GM19351 (cell line): Measurements from ENCODE around the gene SHH.

ENCODE experiments used
- ATAC-seq: cut with Tn5 transposase; IDR thresholded peaks from one replicate; pipeline ENCODE4 v1.9.1; 2021; ENCODE audit warnings: mild to moderate bottlenecking, moderate library complexity; ENCODE audit not compliant: unreplicated experiment

SHH gene

GRCh38 chr7:155807789-155808548 is 4.3 kb downstream of the SHH start:
- ATAC-seq = no peak

- no peak for ATAC-seq
Measured at GRCh38 chr7:155807065-155807671, 5.1 kb downstream of the SHH start.

DNA sequence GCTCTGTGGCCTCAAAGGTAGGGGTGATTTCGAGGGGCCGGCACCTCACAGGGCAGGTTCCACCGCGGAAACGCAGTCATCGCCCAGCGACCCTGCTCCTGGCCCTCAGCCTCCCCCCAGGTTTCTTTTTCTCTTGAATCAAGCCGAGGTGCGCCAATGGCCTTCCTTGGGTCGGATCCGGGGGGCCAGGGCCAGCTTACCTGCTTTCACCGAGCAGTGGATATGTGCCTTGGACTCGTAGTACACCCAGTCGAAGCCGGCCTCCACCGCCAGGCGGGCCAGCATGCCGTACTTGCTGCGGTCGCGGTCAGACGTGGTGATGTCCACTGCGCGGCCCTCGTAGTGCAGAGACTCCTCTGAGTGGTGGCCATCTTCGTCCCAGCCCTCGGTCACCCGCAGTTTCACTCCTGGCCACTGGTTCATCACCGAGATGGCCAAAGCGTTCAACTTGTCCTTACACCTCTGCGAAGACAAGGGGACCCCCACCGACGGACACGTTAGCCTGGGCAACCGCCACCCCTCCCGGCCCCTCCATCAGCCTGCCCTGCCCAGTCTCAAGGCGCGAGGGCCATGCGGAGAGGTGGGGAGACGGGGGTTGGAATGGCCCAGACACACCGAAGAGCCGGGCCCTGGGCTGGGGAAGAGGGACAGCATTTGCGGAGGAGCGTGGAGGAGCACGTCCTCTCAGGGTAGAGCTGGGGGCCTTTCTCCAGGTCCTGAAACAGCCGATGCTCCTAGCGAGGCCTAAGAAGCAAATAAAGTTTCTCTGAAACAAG is 6.0 kb downstream of the SHH start:
- ATAC-seq = no peak

GRCh38 chr7:155805826-155806095 is 6.5 kb downstream of the SHH start:
- no peak for ATAC-seq

GRCh38 chr7:155804897-155805825 is 7.1 kb downstream of the SHH start:
- peak; percentile 41 for ATAC-seq

GRCh38 chr7:155804431-155804831 is 7.8 kb downstream of the SHH start:
- no peak for ATAC-seq

DNA sequence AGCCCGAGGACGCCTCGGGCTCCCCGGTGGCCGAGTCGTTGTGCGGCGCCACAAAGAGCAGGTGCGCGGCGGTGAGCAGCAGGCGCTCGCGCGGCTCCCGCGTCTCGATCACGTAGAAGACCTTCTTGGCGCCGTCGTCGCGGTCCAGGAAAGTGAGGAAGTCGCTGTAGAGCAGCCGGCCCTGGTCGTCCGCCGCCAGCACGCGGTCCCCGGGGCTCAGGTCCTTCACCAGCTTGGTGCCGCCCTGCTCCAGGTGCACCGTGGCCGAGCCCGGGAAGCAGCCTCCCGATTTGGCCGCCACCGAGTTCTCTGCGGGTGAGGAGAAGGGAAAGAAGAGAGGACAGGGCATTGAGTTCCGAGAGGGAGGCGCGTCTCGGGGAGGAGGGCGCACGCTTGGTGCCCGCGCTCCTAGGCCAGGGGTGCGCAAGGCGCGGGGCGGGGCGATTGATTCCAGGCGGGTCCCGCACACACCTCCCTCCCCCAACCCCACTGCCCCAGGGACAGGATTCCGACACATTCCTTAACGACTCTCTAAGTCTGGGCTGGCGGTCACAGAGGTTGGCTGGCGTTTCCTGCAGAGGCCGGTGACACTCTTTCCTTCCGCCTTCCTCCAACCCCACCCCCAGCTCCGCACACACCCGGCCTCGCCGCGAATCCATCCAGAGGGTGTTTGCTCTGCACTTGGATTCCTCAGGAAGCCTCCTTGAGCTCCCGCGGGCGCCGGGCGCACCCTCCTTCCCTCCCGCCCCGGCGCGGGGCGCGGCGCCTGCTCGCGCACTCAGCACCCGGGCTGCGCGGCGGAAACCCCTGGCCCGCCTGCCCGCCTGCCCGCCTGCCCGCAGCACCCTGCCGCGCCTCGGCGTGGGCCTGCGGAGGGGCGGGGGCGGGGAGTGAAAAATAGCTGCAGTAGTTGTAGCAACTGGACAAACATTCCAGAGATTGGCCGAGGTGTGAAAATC is 8.6 kb downstream of the SHH start:
- no peak for ATAC-seq

DNA sequence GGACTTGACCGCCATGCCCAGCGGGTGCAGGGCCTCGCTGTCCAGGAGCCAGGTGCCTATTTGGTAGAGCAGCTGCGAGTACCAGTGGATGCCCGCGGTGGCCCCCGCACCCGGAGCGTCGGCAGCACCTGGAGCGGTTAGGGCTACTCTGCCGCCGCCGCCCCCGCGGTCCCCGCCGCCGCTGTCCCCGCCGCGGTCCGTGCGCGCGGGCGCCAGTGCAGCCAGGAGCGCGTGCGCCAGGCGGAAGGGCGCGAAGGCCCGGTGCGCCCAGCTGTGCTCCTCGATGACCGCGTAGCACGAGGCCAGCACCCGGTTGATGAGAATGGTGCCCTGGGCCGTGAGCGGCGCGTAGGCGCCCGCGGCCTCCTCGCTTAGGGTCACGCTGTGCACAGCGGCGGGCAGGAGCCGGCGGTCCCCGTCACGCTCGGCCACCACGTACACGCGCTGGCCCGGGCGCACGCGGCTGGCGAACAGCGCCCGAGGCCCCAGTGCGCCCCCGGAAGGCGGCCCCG is 9.3 kb downstream of the SHH start:
- no peak for ATAC-seq

DNA sequence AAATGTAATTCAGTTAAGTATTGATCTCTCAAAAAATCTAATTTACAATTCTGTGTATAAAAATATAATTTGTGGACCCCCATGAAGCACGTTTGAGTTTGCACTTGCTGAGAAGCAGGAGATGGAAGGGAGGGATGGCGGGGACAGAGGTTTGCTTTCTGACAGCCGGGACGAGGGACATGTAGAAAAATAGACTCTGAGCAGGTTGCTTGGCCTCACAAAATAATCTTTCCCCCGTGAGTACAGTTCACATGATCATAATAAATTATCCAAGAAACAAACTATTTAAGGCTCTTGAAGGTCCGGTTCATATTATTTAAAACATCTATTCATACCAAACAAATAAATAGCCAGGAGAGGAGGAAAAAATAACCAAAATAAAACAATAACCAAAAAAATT is 10.0 kb downstream of the SHH start:
- no peak for ATAC-seq

DNA sequence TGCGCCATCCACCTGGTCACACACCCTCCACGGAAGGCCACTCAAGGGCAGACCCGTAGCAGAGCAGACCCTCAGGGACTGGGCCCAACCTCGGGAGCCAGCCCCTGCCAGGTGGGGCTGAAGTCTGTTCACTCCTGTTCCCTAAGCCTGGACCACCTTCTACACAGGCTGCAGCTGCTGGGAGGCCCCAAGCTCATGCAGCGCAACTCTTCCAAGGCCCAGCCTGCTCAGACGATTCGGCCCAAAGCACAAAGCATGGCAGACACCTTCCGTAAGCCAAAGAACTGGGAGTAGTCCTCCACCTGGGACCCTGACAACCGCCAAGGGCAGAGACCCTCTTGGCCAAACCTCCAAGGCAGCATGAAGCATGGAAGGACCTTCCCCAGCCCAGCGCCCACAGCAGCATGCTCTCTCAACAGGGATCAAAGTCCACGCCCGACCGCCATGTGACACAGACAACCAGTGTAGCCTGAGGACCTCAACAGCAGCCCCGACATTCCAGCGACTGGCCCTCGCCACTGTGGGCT is 11.5 kb downstream of the SHH start:
- no peak for ATAC-seq

- ATAC-seq = no peak
Measured at GRCh38 chr7:155800301-155800700, 12.0 kb downstream of the SHH start.

GRCh38 chr7:155799514-155799913 is 12.7 kb downstream of the SHH start:
- ATAC-seq = no peak

GRCh38 chr7:155798673-155799439 is 13.4 kb downstream of the SHH start:
- ATAC-seq = peak; percentile 51

DNA sequence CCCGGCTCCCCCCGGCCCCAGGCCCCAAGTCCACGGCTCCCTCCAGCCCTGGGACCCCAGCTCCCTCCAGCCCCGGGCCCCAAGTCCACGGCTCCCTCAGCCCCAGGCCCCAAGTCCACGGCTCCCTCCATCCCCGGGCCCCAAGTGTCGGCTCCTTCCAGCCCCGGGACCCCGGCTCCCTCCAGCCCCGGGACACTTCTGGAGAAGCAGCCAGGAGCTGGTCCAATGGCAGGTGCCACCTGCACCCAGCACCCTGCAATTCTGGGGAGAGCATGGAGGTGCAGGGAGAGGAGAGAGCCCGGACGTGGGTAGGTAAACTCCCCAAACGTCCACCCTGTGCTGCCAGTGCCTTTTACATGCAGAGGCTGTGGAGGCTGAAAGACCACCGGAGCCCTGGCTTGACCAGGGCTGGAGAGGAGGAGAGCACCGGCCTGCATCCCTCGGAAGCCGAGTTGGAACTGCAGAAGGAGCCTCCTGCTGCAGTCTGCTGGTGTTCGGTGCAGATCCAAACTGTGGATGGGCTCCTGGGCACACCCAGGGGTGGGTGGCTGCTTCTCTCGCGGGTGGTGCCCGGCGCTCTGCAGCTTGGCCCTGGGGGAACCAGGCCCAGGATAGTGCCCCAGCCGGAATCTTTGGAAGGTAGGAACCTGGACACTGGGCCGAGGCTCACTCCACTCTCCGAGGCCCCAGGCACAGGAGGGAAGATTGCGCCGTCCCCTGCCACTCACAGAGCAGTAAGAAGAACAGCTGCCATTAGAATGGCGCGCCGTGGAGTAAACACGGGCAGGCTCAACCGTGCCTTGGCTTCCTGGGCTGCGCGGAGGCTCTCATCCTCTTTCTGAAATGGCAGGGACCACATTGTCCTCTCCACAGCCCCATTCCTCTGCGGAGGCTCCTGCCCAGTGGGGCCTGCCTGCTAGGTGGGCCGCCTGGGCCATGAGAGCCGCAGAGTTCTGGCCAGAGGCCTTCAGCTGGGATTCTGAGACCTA is 14.7 kb downstream of the SHH start:
- no peak for ATAC-seq

DNA sequence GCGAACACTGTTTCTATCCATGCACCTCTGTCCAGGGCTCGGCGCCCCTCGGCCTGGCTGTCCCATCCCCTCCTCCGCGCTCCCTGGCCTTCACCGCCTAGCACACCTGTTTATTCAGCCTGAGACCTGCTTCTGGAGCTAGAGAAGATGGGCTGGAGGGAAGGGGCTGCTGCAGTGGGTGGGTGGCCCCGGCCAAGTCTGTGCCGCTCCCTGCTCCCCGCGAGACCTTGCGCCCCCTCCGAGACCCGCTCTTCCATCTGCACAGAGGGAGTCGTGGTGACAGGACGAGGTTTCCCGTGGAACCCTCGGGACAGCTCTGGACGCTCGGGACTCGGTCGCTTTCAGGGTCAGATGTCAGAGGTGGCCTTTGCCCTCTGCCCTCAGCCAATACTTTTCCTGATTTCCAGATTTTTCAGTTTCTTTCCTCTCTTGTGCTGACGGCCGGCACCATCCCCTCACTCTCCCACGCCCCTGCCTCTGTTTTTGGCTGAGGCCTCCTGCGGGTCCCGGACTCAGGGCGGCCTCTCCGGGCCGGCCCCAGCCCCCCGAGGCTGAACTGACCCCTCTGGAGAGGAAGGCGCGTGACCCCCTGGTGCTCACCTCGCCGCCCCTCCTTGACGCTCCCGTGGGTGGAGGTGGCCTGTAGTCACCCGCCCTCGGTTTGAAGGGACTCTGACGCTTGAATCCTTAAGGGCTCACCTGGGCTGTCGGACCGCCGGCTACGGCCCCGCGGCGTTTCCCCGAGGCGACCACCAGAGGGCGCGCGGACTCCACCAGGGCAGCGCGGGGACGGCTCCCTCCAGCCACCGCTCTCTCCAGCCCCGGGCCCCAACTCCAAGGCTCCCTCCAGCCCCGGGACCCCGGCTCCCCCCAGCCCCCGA is 15.6 kb downstream of the SHH start:
- ATAC-seq = peak; percentile 71

DNA sequence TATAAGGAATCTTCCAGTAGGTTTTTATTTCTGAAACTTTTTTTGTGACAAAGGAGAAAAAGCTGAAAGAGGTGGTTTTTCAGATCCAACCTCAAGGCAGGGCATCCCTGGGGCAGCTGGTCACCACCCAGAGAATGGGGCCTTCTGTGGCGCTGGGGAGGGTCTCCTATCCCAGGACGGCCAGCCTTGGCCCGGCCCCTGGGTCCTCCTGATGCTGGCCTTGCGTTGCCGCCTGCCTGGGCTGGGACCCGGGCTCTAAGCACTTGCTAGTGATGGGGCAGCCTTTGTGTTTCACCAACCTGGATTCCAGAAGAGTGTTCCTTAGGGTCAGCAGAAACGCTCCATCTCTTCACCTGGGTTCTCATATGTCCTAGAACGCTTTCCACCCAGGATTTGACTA is 16.3 kb downstream of the SHH start:
- ATAC-seq = no peak

GRCh38 chr7:155795401-155795800 is 16.9 kb downstream of the SHH start:
- ATAC-seq = no peak
